HG03097 (cell line): Measurements from ENCODE around the gene TMX2.
A peak's percentile ranks its signal among the peaks of the same experiment; 100 is the strongest.
"Not testable (repeated sequence)": the region's sequence is repeated elsewhere in the genome, so short reads cannot be mapped to it uniquely, and the experiment has no call there.

Experiments used
- ATAC-seq: cut with Tn5 transposase; IDR thresholded peaks from one replicate; pipeline ENCODE4 v1.9.1; 2021; ENCODE audit not compliant: unreplicated experiment, low FRiP score

The TMX2 gene

GRCh38 chr11:57711414-57712255 is 758 bp upstream of the TMX2 start, which contains the start of gene MED19:
TSS of gene MED19 (minus strand) at chr11:57712215. CDS start at chr11:57712179, 36 bp downstream.
- peak; percentile 36 for ATAC-seq

- no peak for ATAC-seq
Observed at GRCh38 chr11:57713835-57714234, 1.4 kb downstream of the TMX2 start.

- not testable (repeated sequence) for ATAC-seq
Observed at GRCh38 chr11:57716726-57717125, 4.3 kb downstream of the TMX2 start.

- no peak for ATAC-seq
Observed at GRCh38 chr11:57727185-57727584, 14.8 kb downstream of the TMX2 start.

GRCh38 chr11:57728829-57729228 is 16.4 kb downstream of the TMX2 start:
- ATAC-seq: no peak

- no peak for ATAC-seq
Observed at GRCh38 chr11:57729479-57729878, 17.1 kb downstream of the TMX2 start.

- ATAC-seq: no peak
Observed at GRCh38 chr11:57732661-57733060, 20.3 kb downstream of the TMX2 start.

GRCh38 chr11:57735619-57736298 is 23.4 kb downstream of the TMX2 start:
- no peak for ATAC-seq

- peak; percentile 85 for ATAC-seq
Observed at GRCh38 chr11:57741132-57742086, 29.0 kb downstream of the TMX2 start, which contains the start of gene SELENOH. TSS of gene SELENOH (plus strand) at chr11:57741491. CDS start at chr11:57741596, 105 bp downstream.

GRCh38 chr11:57742087-57742452 is 29.7 kb downstream of the TMX2 start:
- no peak for ATAC-seq

GRCh38 chr11:57744357-57744756 is 32.0 kb downstream of the TMX2 start:
- ATAC-seq: no peak

- ATAC-seq: no peak
Observed at GRCh38 chr11:57745206-57745605, 32.8 kb downstream of the TMX2 start.

- no peak for ATAC-seq
Observed at GRCh38 chr11:57746920-57747319, 34.5 kb downstream of the TMX2 start.

- ATAC-seq: no peak
Observed at GRCh38 chr11:57751176-57751575, 38.8 kb downstream of the TMX2 start.

- no peak for ATAC-seq
Observed at GRCh38 chr11:57751676-57752253, 39.4 kb downstream of the TMX2 start, which contains the start of gene BTBD18. TSS of gene BTBD18 (minus strand) at chr11:57751819. CDS start at chr11:57751188, 631 bp downstream.

GRCh38 chr11:57752954-57753353 is 40.6 kb downstream of the TMX2 start:
- no peak for ATAC-seq

GRCh38 chr11:57758174-57758573 is 45.8 kb downstream of the TMX2 start:
- ATAC-seq: no peak

- peak; percentile 85 for ATAC-seq
Observed at GRCh38 chr11:57761301-57762234, 49.2 kb downstream of the TMX2 start, which contains the start of gene CTNND1. TSS of gene CTNND1 (plus strand) at chr11:57761802. CDS start at chr11:57791479, 29,677 bp downstream.
